ENCODE measurements around the gene CDH13. TPM values are rescaled to one million over a fixed set of nuclear protein-coding genes. Genes with fewer than 3 reads are reported as not detected.

Gene CDH13
- total RNA-seq, 4 donors from 2014 or later: 2.0 to 6.6 (median 4.1) TPM; not detected in 1

GRCh38 chr16:82943371-82943770 is 316.6 kb downstream of the CDH13 start:
- no peaks in the 10 kb centered on the region for H3K4me1 ChIP-seq
- no peak overlapping the region for H3K4me3 ChIP-seq
- no peaks in the 10 kb centered on the region for H3K9me3 ChIP-seq
- no peak for TF ChIP-seq POLR2A (IDR thresholded peaks at IDR 0.05)
- TF ChIP-seq, protein P1, sequence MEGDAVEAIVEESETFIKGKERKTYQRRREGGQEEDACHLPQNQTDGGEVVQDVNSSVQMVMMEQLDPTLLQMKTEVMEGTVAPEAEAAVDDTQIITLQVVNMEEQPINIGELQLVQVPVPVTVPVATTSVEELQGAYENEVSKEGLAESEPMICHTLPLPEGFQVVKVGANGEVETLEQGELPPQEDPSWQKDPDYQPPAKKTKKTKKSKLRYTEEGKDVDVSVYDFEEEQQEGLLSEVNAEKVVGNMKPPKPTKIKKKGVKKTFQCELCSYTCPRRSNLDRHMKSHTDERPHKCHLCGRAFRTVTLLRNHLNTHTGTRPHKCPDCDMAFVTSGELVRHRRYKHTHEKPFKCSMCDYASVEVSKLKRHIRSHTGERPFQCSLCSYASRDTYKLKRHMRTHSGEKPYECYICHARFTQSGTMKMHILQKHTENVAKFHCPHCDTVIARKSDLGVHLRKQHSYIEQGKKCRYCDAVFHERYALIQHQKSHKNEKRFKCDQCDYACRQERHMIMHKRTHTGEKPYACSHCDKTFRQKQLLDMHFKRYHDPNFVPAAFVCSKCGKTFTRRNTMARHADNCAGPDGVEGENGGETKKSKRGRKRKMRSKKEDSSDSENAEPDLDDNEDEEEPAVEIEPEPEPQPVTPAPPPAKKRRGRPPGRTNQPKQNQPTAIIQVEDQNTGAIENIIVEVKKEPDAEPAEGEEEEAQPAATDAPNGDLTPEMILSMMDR (IDR thresholded peaks at IDR 0.05): no peak
- DNase-seq: no peak
- H3K36me3 ChIP-seq: no peaks in the 10 kb centered on the region
- H3K27ac ChIP-seq: no peak overlapping the region
- H3K27me3 ChIP-seq: no peaks in the 10 kb centered on the region

DNA sequence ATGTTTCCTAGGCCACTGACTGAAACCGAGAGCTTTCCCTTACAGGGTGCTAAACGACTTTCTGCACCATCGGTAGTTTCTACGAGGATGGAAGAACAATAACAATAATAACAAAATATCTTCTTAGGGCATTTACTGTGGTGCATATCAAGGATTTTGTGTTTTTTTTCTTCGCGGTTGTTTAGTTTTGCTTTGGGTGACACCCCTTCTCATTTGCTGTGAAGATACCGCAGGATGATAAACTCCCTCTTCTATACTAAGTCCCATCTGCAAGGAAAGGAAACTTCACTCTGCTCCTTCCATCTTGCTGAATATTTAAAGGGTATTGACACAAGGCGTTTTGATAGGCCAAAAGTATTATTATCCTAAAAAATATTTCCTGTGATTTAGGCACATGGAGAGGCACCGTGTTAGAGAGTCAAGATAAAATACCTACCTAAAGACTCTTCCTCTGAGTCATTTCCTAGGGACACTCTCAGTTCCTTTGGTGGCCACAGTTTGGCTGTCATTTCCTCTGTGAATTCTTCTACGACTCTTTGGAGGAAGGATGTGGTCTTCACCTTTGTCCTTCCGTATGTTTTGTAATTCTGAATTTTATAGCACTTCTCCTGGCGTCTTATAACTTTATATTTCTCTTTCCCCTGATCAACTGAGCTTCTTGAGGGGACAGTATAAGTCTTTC is 318.8 kb downstream of the CDH13 start:
- H3K4me3 ChIP-seq: no peak overlapping the region
- TF ChIP-seq POLR2A (IDR thresholded peaks at IDR 0.05): no peak
- TF ChIP-seq, protein P1 (IDR thresholded peaks at IDR 0.05): no peak

GRCh38 chr16:82947698-82948097 is 320.9 kb downstream of the CDH13 start:
- H3K9me3 ChIP-seq: no peaks in the 10 kb centered on the region
- no peak for TF ChIP-seq POLR2A (IDR thresholded peaks at IDR 0.05)
- TF ChIP-seq, protein P1 (IDR thresholded peaks at IDR 0.05): no peak
- H3K4me3 ChIP-seq: no peak overlapping the region
- H3K27ac ChIP-seq: no peak overlapping the region
- H3K4me1 ChIP-seq: no peaks in the 10 kb centered on the region
- no peak for DNase-seq
- no peaks in the 10 kb centered on the region for H3K27me3 ChIP-seq
- H3K36me3 ChIP-seq: no peaks in the 10 kb centered on the region

More for the DNA sequence above, 318.8 kb downstream of the CDH13 start:
- peak in 1 of 3 donors; percentile 49 for DNase-seq
- Histone ChIP-seq H3K27me3 (no peaks in the 10 kb centered on the region), H3K4me1 (no peaks in the 10 kb centered on the region), H3K9me3 (no peaks in the 10 kb centered on the region), H3K27ac (no peak overlapping the region), H3K36me3 (no peaks in the 10 kb centered on the region)

DNA sequence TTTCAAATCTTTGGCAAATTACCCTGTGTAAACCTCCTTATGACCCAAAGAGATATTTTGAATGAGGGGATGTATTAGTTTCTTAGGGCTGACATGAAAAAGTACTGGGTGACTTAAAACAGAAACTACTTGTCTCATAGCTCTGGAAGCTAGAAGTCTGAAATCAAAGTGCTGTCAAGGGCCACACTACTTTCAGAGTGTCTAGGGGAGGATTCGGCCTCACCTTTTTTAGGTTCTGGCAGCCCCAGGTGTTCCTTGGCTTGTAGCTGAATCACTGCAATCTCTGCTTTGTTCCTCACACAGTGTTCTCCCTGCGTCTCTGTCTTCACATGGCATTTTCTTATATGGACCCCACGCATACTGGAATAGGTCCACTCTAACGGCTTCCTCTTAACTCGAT is 322.2 kb downstream of the CDH13 start:
- Histone ChIP-seq H3K27ac (no peak overlapping the region), H3K4me3 (no peak overlapping the region), H3K4me1 (no peaks in the 10 kb centered on the region), H3K27me3 (no peaks in the 10 kb centered on the region), H3K9me3 (no peaks in the 10 kb centered on the region), H3K36me3 (no peaks in the 10 kb centered on the region)
- TF ChIP-seq, protein P1 (IDR thresholded peaks at IDR 0.05): no peak
- no peak for TF ChIP-seq POLR2A (IDR thresholded peaks at IDR 0.05)
- DNase-seq: no peak

- DNase-seq: no peak
- Histone ChIP-seq H3K27me3 (no peaks in the 10 kb centered on the region), H3K4me3 (no peak overlapping the region), H3K27ac (no peak overlapping the region), H3K9me3 (no peaks in the 10 kb centered on the region), H3K36me3 (no peaks in the 10 kb centered on the region), H3K4me1 (no peaks in the 10 kb centered on the region)
- no peak for TF ChIP-seq POLR2A (IDR thresholded peaks at IDR 0.05)
- TF ChIP-seq, protein P1 (IDR thresholded peaks at IDR 0.05): no peak
Observed at GRCh38 chr16:82953517-82953916, 326.7 kb downstream of the CDH13 start.

Measured in Peyer's patch (tissue), 4 donors.